Lower leg skin (tissue), 3 donors: Measurements from ENCODE around the gene DLG2.

Experiments used
- POLR2A ChIP-seq, 2 donors: fragments of 450-650 bp; IDR thresholded peaks; one replicate each; pipeline ENCODE4 v1.6.1; 2016 to 2017; ENCODE audit warnings: antibody characterized with exemption in 2 of 2, mild to moderate bottlenecking in 1 of 2, moderate library complexity in 1 of 2
- TF ChIP-seq, protein P1 (sequence below), 3 donors: fragments of 450-650 bp; IDR thresholded peaks; one replicate each; pipeline ENCODE4 v1.5.1; 2016; ENCODE audit warnings: antibody characterized with exemption in 3 of 3, mild to moderate bottlenecking in 3 of 3, moderate library complexity in 2 of 3

DNA sequence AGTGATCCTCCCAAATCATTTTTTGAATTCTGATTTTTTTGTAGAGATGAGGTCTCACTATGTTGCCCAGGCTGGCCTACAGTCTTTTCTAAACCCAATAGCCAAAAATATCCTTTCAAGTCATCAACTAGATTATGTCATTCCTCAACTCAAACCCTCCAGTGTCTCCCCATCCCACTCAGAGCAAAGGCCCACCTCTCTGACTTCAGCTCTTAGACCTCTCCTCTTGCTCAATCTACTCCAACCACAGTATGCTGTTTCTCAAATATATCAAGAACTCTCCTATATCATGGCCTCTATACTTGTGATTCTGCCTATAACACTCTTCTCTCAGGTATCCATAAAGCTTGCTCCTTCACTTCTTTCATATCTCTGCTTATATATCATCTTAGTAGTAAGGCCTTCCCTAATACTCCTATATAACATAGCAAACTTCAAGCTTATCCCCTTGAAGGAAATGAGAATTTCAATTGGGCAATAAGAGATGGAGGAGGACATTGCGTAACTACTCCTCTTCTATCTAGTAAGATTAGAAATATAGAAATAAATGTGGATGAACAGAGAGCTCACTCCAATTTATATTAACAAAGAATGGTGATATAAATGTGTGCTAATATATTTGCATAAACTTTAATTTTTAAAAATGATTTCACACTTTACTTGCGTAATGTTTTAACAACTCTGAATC is 24.5 kb downstream of the DLG2 start:
- TF ChIP-seq, protein P1, sequence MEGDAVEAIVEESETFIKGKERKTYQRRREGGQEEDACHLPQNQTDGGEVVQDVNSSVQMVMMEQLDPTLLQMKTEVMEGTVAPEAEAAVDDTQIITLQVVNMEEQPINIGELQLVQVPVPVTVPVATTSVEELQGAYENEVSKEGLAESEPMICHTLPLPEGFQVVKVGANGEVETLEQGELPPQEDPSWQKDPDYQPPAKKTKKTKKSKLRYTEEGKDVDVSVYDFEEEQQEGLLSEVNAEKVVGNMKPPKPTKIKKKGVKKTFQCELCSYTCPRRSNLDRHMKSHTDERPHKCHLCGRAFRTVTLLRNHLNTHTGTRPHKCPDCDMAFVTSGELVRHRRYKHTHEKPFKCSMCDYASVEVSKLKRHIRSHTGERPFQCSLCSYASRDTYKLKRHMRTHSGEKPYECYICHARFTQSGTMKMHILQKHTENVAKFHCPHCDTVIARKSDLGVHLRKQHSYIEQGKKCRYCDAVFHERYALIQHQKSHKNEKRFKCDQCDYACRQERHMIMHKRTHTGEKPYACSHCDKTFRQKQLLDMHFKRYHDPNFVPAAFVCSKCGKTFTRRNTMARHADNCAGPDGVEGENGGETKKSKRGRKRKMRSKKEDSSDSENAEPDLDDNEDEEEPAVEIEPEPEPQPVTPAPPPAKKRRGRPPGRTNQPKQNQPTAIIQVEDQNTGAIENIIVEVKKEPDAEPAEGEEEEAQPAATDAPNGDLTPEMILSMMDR (IDR thresholded peaks at IDR 0.05): no peak
- no peak for TF ChIP-seq POLR2A (IDR thresholded peaks at IDR 0.05)
